Renal cortex interstitium (tissue), 11 donors: Measurements from ENCODE around the gene HOTAIR. TPM values are rescaled to one million over a fixed set of nuclear protein-coding genes. Genes with fewer than 3 reads are reported as not detected.
A peak's percentile ranks its signal among the peaks of the same experiment; 100 is the strongest.

Experiments
- DNase-seq, 11 donors: peaks; one replicate each; pipeline ENCODE4 v3.0.0-alpha.2; 2013; ENCODE audit warnings: low read depth in 9 of 11, low spot score in 4 of 11; ENCODE audit errors: extremely low read depth in 1 of 11
- polyA plus RNA-seq, 3 donors: library from polyadenylated mRNA; unstranded; fragments of 120-200 nt; gene quantifications; one replicate each; pipeline ENCODE4 v1.2.1, GENCODE V29; 2013; ENCODE audit not compliant: insufficient read length in 3 of 3

The HOTAIR gene
- polyA plus RNA-seq, 3 donors: 1.6 to 4.3 (median 3.0) TPM

DNA sequence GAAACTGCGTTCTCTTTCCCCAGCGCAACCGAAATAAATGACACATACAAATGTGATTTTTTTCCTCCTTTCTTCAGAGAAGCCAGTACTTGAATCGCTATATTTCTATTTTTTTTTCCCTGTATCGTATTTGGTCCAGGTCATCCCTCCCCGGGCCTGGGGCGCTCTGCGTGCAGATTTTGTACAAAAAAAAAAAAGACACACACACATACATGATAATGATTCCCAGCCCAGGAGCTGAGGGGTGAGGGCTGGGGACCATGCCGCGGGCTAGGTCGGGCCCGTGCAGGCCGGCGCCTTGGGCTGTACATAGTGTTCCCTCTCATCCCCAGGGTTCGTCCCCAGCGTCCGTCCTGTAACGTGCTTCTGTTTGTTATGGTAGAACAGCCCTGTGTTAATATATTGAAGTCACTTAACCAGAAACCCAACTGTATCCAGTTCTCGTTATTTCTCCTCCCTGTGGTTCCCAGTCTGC lies 28.2 kb upstream of the HOTAIR start:
- no peak for DNase-seq

DNA sequence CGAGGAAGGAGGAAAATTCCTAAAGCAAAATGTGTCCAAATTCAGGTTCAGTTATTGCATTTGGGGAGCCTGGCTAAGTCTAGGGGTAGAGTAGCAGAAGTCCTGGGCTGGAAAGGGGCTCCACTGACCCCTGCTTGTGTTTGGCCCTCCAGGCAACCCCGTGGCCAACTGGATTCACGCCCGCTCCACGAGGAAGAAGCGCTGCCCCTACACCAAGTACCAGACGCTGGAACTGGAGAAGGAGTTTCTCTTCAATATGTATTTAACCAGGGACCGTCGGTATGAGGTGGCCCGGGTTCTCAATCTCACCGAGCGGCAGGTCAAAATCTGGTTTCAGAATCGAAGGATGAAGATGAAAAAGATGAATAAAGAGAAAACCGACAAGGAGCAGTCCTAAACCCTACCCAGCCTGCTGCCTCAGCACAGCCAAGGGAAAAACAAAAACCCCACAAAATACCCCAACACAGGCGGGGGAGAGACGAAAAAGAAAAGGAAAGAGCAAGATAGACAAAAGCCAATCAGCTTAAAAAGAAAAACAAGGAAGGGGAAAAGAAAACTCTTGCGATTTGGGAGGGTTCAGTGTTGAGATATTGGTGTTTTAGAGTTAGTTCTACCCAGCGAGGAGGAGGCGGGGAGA lies 27.6 kb upstream of the HOTAIR start:
- no peak for DNase-seq

GRCh38 chr12:54001283-54002187 lies 26.8 kb upstream of the HOTAIR start:
- no peak for DNase-seq

DNA sequence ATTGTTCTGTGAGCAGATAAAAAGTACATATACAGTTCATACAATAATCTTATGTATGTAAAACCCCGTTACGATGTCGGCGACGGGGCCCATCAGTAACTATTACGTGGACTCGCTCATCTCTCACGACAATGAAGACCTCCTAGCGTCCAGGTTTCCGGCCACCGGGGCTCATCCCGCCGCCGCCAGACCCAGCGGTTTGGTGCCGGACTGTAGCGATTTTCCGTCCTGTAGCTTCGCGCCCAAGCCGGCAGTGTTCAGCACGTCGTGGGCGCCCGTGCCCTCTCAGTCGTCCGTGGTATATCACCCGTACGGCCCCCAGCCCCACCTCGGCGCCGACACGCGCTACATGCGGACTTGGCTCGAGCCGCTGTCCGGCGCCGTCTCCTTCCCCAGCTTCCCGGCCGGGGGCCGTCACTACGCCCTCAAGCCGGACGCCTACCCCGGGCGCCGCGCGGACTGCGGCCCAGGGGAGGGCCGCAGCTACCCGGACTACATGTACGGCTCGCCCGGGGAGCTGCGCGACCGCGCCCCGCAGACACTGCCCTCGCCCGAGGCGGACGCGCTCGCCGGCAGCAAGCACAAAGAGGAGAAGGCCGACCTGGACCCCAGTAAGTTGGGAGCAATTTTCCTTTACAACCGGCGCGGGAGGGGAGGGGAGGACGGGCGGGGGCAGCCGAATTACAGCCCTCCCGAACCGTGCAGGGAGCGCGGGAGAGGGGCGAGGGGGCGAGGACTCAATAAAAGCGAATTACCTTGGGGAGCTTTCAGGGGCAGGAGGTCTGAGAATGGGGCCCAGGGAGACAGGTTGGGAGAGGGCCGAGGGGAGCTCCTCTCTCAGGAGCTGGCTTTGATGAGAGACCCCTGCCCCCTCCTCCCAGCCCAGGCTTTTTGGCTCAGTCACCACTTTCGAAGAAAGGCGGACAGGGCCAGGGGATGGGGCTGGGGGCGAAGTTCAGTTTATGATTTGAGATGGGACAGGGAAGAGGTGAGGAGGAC lies 25.7 kb upstream of the HOTAIR start, which contains the start of gene HOXC9:
HOXC9 (plus strand) TSS at position 46 of the 999 bp plus-strand sequence; CDS start at position 74, 28 bp downstream.
- no peak for DNase-seq

DNA sequence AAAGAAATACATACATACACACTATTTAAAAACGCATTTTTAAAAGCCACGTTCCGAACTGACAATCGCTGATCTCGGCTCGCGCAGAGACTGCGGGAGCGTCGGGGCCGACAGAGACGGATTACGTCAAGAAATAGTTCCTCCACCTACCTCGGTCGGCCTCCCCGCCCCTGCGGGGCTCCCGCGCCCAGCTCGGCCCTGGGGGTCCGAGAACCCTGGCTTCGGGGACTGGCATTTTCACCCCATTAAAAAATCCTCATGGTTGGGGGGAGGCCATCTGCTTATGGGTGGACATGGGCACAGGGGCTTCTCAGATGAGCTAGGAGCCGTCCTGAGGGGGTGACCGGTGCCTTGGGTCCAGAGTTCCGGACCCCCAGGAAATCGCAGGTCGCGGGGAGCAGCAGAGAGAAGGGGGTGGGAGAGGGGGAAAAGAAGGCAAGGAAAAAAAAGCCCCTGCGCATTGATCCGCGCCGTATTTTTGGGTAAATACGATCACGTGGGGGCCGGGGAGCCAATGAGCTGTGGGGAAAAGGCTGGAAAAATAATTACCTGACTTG lies 24.9 kb upstream of the HOTAIR start:
- peak in 1 of 11 donors; percentile 88 for DNase-seq

GRCh38 chr12:53998900-53999236 lies 24.1 kb upstream of the HOTAIR start:
- no peak for DNase-seq

DNA sequence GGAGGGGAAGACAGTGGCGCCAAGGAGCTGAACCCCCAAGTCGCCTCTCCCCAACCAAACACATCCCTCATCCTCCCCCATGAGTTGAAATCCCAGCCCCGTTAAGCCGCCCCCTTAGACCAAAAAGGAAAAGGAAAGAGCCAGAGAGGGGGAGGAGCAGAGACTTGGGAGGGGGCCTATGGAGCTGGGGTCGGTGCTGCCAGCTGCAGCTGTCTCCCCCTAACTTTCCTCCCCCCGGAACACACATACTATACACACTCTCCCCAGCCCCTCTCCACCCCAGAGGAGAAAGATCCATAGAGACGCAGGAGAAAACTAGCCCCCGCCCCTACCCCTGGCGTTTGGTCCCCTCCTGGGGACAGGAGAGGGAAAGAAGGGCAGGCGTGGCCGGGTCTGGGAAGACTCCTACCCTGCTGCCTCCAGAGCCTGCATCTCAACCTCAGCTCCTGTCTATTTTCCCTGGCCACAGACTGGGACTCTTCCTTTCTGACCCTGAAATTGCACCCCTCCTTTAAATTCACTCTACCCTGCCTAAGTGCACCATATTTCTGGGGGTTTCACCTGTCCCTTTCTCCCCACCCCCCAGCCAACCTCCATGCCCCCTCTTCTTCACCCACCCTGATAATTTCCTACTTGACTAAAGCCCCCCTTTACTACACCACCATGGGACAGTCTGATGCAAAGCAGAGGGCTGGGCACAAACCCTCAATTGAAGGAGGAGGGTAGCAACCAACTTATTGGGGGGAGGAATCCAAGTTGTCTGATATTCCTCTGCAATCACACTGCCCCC lies 23.6 kb upstream of the HOTAIR start:
- no peak for DNase-seq

- DNase-seq: no peak
These were observed 22.7 kb upstream of the HOTAIR start for GRCh38 chr12:53997204-53998109.

GRCh38 chr12:53996240-53997203 lies 21.8 kb upstream of the HOTAIR start:
- no peak for DNase-seq

DNA sequence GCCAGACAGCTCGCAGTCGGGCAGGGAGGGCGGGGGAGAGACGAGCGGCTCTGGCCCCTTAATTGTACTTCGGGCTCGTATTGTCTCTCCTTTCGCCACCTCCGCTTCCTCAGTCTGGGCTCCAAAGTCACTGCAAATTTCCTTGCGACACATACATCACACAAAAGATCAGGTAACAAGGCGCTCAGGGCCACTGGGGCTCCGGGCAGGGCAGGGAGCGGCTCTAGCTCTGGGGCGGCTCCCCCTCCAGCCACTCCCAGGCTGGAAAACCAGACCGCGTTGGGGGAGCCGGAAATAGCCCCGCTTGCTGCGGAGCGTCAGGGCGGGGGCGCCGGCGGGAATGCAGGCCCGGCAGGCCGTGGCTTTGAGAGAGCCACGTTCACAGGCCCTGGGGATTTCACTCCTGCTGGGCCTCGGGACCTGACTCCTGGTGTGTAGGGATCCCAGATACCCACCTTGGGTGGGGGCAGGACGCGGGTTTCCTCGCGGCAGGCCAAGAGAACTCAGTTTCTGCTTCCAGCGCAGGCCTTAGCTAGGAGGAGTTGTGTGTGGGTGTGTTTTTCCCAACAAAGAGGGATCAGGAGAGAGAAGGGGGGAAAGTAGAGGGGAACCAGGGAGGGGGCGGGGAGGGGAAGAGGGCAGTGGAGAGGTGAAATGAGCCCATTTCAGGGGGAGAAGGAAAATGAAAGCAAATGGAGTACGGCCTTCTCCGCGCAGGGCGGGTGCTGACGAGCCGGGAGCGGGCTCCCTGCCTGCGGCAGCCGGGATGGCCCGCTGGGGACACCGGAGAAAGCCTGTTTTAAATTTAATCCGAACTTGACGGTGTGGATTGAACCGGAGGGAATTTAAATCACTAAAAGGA lies 20.9 kb upstream of the HOTAIR start:
- DNase-seq: no peak

GRCh38 chr12:53995002-53995377 lies 20.2 kb upstream of the HOTAIR start:
- DNase-seq: no peak

DNA sequence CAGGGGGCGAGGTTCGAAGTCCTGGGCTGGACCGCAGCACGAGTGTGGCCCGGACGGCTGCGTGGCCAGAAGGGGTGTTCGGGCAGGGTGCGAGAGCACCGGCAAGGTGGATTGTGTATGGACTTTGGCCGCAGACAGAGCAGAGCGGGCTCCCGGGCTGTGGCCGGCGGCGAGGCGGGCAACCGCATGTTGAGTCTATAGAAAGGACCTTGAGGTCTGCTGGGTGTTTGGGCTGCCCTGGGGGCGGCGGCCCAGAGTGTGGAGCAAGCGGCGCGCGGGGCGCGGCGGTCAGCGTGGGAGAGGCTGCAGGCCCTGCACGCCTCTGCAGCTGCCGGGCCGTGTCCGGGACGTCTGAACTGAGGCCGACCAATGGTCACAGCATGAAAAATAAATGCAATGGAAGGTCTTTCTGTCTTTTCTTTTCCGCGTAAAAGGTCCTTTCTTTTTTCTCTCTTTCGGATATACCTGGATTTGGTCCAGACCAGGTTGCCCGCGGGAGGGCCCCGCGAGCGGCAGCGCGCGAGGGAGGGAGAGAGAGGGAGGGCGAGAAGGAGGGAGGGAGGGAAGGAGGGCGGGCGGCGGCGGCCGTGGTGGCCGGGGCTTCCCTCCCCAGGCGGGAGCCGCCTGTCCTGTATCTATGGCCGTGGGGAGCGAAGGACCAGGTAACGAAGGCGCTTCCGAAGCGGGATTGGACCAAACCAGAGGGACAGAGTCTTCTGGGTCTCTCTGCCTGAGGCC lies 19.7 kb upstream of the HOTAIR start:
- no peak for DNase-seq

DNA sequence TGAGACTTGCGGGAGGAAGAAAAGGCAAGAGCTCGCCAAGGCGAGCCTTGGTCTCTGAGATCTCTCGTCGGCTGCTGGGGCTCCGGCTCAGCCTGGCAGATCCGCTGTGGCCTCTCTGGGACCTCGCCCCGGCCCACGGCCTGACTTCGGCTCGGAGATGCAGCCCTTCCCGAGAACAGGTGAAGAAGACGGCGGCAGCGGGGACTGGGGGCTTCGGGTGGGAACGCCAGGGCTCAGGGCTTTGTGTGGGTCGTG lies 19.2 kb upstream of the HOTAIR start:
- DNase-seq: no peak

DNA sequence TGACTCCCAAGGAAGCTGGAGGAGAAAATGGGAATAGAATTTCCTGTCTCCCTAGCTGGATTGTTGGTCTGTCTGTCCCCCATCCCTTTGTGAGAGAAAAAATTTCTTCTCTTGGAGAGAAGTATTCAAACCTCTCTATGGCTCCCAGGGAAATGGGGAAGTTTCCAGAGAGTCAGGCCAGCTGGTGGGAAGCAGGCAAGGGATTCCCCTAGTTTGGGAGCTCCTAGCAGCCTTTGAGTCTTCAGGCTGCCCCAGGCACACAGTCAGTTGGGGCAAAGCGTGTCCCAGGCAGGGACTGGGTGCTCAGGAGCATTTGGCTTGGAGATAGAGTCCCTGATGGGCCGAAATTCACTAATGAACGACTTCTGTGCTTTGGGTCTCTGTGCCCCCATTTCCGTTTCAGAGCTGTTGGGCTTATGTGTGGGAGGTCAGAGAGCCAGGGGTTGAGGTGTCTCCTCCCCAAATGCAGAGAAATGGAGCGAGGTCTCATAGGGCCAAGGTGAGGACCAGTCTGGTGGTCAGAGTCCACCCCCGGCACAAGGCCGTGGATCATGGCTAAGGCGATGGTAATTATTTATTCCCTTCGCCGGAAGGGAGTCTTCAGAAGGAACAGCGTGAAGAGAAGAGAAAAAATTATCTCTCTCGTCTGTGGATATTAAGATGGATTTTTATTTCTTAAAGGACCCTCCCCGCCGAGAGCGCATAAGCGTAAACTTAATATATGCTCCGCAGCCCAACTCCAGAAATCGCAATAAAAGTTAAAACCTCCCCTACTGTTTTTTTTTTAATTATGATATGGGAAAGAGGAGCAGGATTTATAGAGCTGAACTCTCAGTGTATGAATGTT lies 18.6 kb upstream of the HOTAIR start:
- DNase-seq: no peak
